Mesothelial cell of epicardium (in vitro differentiated cells): ENCODE measurements around the gene SELENOM. TPM values are rescaled to one million over a fixed set of nuclear protein-coding genes. Genes with fewer than 3 reads are reported as not detected.

Experiments used
- DNase-seq, 2 experiments: peaks; one replicate each; pipeline ENCODE4 v3.0.0; 2021; ENCODE audit warnings: low spot score in 2 of 2; ENCODE audit not compliant: unreplicated experiment in 2 of 2
- H3K27ac Mint-ChIP-seq: 2 replicates; pipeline ENCODE4 v1.8.0; 2021; ENCODE audit warnings: mixed read lengths
- H3K27me3 Mint-ChIP-seq: 2 replicates; pipeline ENCODE4 v1.8.0; 2021; ENCODE audit warnings: low read depth, mixed read lengths
- H3K36me3 Mint-ChIP-seq: 2 replicates; pipeline ENCODE4 v1.8.0; 2021; ENCODE audit warnings: mixed read lengths
- H3K4me1 Mint-ChIP-seq: 2 replicates; pipeline ENCODE4 v1.8.0; 2021; ENCODE audit warnings: mixed read lengths
- H3K4me3 Mint-ChIP-seq: 2 replicates; pipeline ENCODE4 v1.8.0; 2021; ENCODE audit warnings: mild to moderate bottlenecking, moderate library complexity, mixed read lengths
- H3K9me3 Mint-ChIP-seq: 2 replicates; pipeline ENCODE4 v1.8.0; 2021; ENCODE audit warnings: mixed read lengths
- total RNA-seq: library from RNA; stranded (reverse); gene quantifications from 3 replicates; pipeline ENCODE4 v1.2.1, GENCODE V29; 2021
- TF ChIP-seq, protein P1 (sequence below): fragments of 200-600 bp; sonication (generic); IDR thresholded peaks from one replicate; pipeline ENCODE4 v1.5.0; 2021; ENCODE audit warnings: antibody characterized with exemption; ENCODE audit not compliant: unreplicated experiment

Gene SELENOM
- total RNA-seq, 1 donor from 2014 or later, result 40.9 TPM

DNA sequence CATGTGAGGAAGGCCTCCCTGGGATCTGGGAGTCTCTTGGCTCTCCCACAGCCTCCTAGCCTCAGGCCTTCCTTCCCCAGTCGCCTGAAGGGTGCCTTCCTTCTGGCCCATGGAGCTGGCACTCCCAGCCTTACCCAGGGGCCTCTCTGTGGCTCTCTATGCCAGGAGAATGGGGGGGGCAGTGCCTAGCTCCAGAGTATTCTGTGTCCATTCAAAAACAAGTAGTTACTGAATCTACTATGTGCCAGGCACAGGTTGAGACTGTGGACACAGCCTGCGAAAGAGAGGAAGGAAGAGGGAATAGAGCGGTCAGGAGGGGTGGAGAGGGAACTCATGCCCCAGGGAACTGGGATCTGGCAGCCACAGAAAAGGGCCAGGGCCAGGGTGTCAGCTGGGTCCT, 35.7 kb upstream of the SELENOM start:
- no peaks in the 10 kb centered on the region for H3K4me1 Mint-ChIP-seq

DNA sequence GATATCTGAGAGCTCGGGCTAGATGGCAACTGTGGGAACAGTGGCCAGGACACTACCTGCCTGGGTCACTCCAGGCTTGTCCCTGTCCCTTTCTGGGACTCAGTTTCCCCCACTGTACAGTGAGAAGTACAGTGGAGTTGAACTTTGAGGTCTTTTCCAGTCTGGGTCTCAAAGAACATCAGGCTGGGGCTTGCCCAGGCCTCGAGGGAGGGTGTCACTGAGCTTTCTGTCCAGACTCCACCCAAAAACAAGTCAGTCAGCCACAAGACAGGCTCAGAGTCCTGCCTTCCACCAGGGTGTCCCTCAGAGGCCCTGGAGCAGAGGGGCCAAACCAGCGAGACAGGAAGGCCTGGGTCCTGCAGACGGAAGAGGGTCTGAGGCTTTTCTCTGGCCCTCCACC, 34.9 kb upstream of the SELENOM start:
- TF ChIP-seq, protein P1, sequence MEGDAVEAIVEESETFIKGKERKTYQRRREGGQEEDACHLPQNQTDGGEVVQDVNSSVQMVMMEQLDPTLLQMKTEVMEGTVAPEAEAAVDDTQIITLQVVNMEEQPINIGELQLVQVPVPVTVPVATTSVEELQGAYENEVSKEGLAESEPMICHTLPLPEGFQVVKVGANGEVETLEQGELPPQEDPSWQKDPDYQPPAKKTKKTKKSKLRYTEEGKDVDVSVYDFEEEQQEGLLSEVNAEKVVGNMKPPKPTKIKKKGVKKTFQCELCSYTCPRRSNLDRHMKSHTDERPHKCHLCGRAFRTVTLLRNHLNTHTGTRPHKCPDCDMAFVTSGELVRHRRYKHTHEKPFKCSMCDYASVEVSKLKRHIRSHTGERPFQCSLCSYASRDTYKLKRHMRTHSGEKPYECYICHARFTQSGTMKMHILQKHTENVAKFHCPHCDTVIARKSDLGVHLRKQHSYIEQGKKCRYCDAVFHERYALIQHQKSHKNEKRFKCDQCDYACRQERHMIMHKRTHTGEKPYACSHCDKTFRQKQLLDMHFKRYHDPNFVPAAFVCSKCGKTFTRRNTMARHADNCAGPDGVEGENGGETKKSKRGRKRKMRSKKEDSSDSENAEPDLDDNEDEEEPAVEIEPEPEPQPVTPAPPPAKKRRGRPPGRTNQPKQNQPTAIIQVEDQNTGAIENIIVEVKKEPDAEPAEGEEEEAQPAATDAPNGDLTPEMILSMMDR, result no peak
- Mint-ChIP-seq H3K27me3 (peaks cover 25% of the 10 kb centered on the region), H3K27ac (no peak overlapping the region), H3K4me1 (no peaks in the 10 kb centered on the region), H3K9me3 (peaks cover 9% of the 10 kb centered on the region), H3K4me3 (no peak overlapping the region), H3K36me3 (peaks cover 5% of the 10 kb centered on the region)
- no peak for DNase-seq

More for the DNA sequence above, 35.7 kb upstream of the SELENOM start:
- peaks cover 5% of the 10 kb centered on the region for H3K36me3 Mint-ChIP-seq
- H3K9me3 Mint-ChIP-seq, result peaks cover 13% of the 10 kb centered on the region
- DNase-seq, result no peak
- H3K27me3 Mint-ChIP-seq, result peaks cover 25% of the 10 kb centered on the region
- TF ChIP-seq, protein P1, result no peak
- H3K4me3 Mint-ChIP-seq, result no peak overlapping the region
- no peak overlapping the region for H3K27ac Mint-ChIP-seq

- Mint-ChIP-seq H3K27me3 (peaks cover 25% of the 10 kb centered on the region), H3K4me1 (no peaks in the 10 kb centered on the region), H3K27ac (no peak overlapping the region), H3K36me3 (peaks cover 2% of the 10 kb centered on the region), H3K4me3 (no peak overlapping the region), H3K9me3 (peaks cover 5% of the 10 kb centered on the region)
- DNase-seq, result no peak
- TF ChIP-seq, protein P1, result no peak
These were observed 34.2 kb upstream of the SELENOM start for GRCh38 chr22:31141551-31141950.

DNA sequence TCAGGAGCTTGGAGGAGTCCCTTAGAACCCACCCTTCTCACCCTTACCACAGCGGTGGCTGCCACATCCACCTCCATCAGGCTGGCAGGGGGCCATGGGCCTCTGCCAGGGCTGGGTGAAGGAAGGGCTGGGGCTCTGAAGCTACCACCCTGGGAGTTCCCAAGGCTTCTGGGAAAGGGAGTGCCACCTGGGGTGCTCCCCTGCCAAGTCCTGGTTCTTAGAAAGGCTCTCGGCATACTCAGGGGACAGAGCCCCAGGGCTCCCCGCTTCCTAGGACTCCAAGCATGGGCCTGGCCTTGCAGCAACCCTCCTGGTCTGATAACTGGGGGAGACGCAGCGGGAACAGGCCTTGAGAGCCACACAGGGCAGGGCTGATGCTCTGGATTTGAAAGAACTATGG, 33.4 kb upstream of the SELENOM start:
- Mint-ChIP-seq H3K4me1 (no peaks in the 10 kb centered on the region), H3K9me3 (peaks cover 5% of the 10 kb centered on the region), H3K27ac (no peak overlapping the region), H3K27me3 (peaks cover 25% of the 10 kb centered on the region), H3K36me3 (no peaks in the 10 kb centered on the region), H3K4me3 (no peak overlapping the region)
- TF ChIP-seq, protein P1, result no peak
- no peak for DNase-seq

DNA sequence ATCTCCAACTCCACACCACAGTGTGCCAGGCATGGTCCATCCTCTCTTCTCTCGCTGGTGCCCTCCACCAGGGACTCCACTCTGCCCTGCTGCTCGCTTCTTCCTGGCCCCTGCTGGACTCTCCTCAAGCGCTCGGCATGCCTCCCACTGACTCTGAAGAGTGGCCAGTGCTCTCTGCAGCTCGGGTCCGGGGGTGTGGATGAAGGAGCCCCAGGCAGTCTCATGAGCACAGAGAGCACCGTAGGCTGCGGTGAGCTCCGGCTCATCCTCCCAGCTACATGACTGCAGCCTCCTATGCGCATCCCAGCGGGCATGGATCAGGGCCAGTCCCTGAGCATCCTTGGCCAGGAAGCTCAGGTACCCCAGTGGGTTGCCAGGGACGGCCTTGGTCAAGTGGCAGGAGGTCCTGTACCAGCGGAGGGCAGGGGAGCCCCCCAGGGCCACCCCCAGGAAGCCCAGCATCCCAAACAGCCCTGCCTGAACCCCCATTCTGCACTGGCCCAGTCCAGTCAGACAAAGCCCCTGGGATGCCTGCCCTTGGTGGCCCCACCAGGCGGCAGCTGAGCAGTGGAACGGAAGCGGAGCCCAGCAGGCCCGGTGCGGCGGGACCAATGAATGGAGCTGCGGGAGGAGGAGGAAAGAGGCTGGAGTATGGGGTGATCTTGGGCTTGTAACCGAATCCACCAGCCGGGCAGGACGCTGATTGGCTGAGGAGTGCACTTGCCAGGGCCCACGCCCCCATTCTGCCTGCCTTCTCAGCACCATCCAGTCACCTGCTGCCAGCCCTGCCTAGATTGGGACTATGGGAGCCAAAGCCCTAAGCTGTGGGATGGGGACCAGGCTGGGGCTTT, 32.7 kb upstream of the SELENOM start, which contains the start of gene PLA2G3:
TSS of gene PLA2G3 (minus strand) at position 643 of the 851 bp plus-strand sequence. CDS start at position 489, 154 bp downstream.
- Mint-ChIP-seq H3K27me3 (peaks cover 25% of the 10 kb centered on the region), H3K27ac (no peak within 1 kb of the TSS), H3K4me1 (no peaks in the 10 kb centered on the region), H3K9me3 (peaks cover 2% of the 10 kb centered on the region), H3K36me3 (no peaks in the 10 kb centered on the region), H3K4me3 (no peak within 1 kb of the TSS)
- DNase-seq, result no peak
- TF ChIP-seq, protein P1, result no peak
